NCI-H226 (cell line): ENCODE measurements around the gene NSUN2.

ENCODE experiments used
- DNase-seq: peaks from one replicate; pipeline ENCODE4 v3.0.0-alpha.2; 2015

Gene NSUN2

GRCh38 chr5:6602441-6602840 is 30.4 kb downstream of the NSUN2 start:
- no peak for DNase-seq

DNA sequence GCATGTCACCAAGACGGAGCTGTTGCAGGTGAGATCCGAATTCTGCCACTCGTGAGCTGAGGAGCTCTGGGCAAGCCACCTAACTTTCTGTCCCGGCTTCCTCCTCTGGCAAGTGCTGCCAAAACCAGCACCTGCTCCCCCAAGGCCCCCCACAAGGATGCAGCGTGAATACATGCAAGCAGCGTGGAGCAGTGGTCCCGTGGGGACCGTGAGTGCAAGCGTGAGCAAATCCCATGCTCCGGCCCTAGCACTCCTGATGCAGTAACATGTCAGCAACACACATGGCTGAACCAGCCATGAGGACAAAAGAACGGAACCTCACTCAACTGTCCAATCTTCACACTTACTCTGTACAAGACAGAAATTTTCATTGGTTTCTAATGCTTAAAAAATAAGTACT is 31.0 kb downstream of the NSUN2 start:
- no peak for DNase-seq

GRCh38 chr5:6601271-6601670 is 31.6 kb downstream of the NSUN2 start:
- DNase-seq, result no peak

- DNase-seq, result no peak
Measured at GRCh38 chr5:6599739-6600138, 33.1 kb downstream of the NSUN2 start.

DNA sequence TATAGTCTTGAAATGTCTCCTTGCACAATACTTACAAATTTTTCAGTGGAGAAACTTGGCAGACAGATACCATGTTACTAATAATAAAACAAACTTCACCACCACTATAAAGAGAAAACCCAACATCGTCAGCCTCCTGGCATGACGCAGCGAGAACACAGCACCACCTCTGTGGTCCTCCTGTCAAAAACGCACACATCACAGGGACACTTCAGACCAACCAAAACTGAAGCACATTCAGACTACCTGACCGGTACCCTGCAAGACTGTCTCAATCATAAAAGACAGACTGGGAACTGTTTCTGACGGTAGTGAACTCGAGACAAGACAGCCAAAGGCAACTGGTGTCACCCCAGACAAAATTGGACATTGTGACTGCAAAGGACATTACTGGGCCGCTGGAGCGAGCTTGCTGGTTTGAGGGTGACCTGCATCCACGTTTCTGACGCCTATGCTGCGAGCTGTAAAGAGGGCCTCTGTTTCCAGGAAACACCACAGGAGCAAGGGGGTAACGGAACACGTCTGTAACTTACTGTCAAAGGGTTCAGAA is 34.4 kb downstream of the NSUN2 start:
- DNase-seq, result no peak

DNA sequence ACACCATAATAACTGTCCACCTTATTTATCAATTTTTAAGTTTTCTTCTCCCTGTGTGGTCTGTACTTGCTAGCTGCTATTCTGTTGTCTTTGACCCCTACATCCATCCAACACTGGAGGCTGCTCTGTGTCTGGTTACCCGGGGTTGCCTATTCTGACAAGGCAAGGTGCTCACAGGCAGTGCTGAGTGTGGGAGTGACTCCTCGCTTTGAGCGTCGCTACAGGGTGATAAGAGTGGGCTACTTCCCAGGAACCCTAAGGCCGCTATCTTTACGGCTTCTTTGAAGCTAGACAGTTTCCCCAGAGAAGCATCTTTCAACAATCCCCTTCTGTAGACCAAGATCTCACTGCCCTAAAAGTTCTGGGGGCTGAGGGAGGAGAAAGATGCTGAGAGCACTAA is 35.3 kb downstream of the NSUN2 start:
- DNase-seq, result no peak

- DNase-seq, result no peak
Measured at GRCh38 chr5:6596388-6596787, 36.5 kb downstream of the NSUN2 start.

GRCh38 chr5:6595405-6595804 is 37.4 kb downstream of the NSUN2 start:
- DNase-seq, result no peak

GRCh38 chr5:6594066-6594465 is 38.8 kb downstream of the NSUN2 start:
- DNase-seq, result no peak

- no peak for DNase-seq
Measured at GRCh38 chr5:6593148-6594016, 39.5 kb downstream of the NSUN2 start.

- DNase-seq, result no peak
Measured at GRCh38 chr5:6592601-6593000, 40.2 kb downstream of the NSUN2 start.

DNA sequence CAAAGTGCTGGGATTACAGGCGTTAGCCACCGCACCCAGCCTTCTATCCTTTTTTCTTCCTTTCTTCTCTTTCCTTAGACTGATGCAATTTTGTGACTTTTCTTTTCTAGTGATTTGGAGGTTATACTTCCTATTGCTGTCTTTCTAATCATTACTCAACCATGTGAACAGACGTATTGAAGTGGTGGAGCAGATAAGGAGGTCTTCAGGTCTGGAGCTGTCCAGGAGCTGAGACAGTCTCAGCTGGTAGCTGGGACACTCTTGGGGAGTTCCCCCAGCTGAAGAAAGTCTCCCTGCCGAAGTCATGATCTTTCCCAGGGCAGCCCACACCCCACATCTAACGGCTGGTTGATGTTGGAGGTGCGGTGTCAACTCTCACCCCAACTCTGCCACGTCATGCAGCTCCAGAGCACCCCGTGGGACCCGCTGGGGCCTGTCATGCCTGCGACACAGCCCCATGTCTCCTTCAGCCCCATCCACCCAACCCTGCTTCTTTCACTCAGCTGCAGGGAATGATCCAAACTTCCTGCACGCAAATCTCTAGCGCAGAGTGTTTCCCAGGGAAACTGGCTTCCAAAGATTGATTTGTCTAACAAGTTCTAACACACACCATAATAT is 41.1 kb downstream of the NSUN2 start:
- DNase-seq, result no peak

DNA sequence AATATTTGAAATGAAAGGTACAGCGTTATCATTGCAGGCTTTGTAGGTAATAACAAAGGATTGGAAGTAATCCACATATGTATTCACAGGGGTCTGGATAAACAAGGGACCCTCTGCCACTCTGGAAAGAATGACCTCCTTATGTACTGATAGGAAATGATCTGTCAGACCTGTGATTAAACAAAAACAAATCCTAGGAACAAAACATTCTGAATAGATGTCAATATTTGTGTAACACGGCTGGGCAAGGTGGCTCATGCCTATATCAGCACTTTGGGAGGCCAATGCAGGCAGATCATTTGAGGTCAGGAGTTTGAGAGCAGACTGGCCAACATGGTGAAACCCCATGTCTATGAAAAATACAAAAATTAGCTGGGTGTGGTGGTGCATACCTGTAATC is 42.3 kb downstream of the NSUN2 start:
- no peak for DNase-seq

GRCh38 chr5:6587171-6587570 is 45.7 kb downstream of the NSUN2 start:
- DNase-seq, result no peak

- DNase-seq, result no peak
Measured at GRCh38 chr5:6586647-6587042, 46.2 kb downstream of the NSUN2 start.

DNA sequence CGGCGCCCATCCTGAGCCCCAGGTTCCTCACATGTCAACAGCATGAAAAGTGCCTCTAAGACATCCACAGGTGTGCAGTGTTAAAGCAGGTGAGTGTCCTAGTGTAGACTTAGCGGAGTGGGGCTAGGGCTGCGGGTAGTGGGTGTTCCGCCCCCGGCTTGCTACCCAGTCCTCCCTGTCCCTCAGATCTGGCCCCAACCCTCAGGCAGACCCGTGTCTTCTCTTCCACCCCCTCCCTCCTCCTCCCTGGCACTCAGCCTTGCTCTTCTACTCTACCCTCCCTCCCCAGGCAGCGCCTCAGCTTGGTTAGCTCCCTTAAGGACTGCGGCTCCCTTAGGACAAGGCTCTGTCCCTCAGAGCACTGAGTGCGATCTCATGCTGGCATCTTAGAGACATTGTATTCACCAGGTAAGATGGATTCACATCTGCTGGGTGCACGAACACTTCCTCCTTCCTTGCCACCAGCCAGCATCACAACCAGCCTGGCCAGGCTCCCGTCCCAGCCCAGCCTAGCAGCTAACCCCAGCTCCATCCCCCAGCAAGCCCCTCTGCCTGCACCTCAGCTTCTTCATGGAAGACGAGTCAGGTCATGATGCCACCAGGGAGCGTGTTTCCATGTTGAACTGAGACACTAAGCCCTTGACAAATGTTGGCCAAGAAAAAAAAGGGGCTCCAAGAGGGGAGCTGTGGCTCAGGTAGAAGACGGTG is 46.8 kb downstream of the NSUN2 start:
- no peak for DNase-seq

GRCh38 chr5:6585168-6585567 is 47.7 kb downstream of the NSUN2 start:
- DNase-seq, result no peak

- no peak for DNase-seq
Measured at GRCh38 chr5:6584727-6585126, 48.1 kb downstream of the NSUN2 start.

DNA sequence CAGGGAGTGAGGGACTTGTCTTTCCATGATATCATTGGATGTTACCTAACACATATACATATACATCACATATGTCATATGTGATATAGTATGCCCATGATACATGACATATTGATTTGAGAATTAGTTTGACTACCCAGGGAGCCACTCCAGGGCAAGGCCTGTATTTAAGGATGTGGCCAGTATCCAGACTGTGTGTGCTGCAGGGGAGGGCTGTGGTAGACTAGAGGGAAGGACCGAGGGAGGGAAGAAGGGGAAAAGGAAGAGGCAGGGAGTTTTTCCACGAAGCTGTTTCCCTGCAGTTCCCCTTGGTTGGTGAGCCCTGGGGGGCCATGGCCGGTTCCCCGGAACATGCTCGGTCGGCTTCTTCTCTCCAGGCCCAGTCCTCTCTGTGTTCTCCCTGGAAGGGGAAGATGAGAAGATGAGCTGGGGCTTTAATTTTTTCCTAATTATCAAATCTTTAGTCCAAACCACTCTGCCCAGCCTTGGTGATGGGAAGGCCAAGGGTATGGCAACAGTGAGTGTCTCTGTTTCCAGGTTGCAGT is 48.7 kb downstream of the NSUN2 start:
- DNase-seq, result no peak

DNA sequence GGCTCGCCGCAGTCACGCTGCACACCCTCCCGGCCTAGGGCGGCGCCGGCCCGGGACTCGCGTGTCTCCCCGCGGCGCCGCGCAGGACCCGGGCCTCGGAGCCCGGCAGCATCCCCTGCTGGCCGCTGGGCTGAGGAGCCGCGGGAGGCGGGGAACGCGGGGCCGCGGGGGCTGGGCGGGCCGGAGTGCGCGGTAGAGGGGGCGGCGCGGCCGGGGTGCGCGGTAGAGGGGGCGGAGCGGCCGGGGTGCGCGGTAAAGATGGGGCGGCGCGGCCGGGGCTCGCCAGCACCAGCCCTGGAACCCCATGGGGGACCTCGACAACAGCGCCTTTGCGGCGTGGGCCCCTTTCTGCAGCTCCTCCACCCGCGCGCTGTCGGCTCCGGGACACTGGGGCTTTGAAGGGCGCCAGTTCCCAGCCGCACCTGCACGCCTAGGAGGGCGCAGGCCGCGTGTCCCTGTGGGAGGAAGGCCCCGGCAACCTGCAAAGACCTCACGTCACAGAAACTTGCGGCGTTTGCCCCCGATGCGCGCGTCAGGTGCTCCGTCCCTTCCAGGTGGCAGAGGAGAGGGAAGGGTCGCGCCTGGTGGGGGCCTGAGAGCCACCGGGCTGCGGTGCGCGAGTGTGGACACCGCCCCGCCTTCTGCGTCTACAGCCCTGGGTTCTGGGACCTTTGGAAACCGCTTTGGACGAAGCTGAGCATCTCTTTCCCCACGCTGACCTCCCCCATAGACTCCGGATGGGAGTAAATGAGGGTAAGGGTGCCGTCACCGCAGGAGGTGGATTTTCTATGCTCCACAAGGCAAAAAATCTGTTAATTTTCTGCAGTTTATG is 49.6 kb downstream of the NSUN2 start:
- DNase-seq, result no peak

GRCh38 chr5:6582507-6583048 is 50.3 kb downstream of the NSUN2 start:
- no peak for DNase-seq
